ENCODE measurements around the gene SLC30A10.
"Not testable (repeated sequence)": the region's sequence is repeated elsewhere in the genome, so short reads cannot be mapped to it uniquely, and the experiment has no call there.

DNA sequence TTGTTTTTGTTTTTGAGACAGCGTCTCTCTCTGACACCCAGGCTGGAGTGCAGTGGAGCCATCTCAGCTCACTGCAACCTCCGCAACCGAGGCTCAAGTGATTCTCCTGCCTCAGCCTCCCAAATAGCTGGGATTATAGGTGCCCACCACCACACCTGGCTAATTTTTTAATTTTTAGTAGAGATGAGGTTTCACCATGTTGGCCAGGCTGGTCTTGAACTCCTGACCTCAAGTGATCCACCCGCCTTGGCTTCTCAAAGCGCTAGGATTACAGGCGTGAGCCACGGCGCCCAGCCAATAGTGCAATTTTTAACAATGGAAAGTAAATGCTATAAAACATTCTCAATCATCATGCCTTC lies 21.8 kb downstream of the SLC30A10 start:
- TF ChIP-seq, protein P1, sequence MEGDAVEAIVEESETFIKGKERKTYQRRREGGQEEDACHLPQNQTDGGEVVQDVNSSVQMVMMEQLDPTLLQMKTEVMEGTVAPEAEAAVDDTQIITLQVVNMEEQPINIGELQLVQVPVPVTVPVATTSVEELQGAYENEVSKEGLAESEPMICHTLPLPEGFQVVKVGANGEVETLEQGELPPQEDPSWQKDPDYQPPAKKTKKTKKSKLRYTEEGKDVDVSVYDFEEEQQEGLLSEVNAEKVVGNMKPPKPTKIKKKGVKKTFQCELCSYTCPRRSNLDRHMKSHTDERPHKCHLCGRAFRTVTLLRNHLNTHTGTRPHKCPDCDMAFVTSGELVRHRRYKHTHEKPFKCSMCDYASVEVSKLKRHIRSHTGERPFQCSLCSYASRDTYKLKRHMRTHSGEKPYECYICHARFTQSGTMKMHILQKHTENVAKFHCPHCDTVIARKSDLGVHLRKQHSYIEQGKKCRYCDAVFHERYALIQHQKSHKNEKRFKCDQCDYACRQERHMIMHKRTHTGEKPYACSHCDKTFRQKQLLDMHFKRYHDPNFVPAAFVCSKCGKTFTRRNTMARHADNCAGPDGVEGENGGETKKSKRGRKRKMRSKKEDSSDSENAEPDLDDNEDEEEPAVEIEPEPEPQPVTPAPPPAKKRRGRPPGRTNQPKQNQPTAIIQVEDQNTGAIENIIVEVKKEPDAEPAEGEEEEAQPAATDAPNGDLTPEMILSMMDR (IDR thresholded peaks at IDR 0.05), result not testable (repeated sequence)
- not testable (repeated sequence) for TF ChIP-seq POLR2A (IDR thresholded peaks at IDR 0.05)
